Loucy (cell line): ENCODE results near the gene MYBPC2.

ENCODE experiments used
- H2AFZ ChIP-seq: fragments of 200-600 bp; sonication (generic); 2 replicates; pipeline ENCODE4 v1.6.0; 2016; ENCODE audit warnings: antibody characterized with exemption, mild to moderate bottlenecking, low read length, moderate library complexity
- H3F3A ChIP-seq: fragments of 200-600 bp; 2 replicates; pipeline ENCODE4 v1.6.0; 2016; ENCODE audit warnings: antibody characterized with exemption, low read depth, mild to moderate bottlenecking
- H3K27me3 ChIP-seq: fragments of 200-600 bp; sonication (generic); 2 replicates; pipeline ENCODE4 v1.6.1; 2014; ENCODE audit warnings: low read length, mild to moderate bottlenecking; ENCODE audit not compliant: insufficient read depth, poor library complexity, severe bottlenecking
- H3K36me3 ChIP-seq: fragments of 200-600 bp; sonication (generic); 2 replicates; pipeline ENCODE4 v1.6.1; 2016; ENCODE audit warnings: low read length; ENCODE audit not compliant: insufficient read depth
- H3K4me1 ChIP-seq: fragments of 200-600 bp; sonication (generic); 2 replicates; pipeline ENCODE4 v1.5.1; 2014; ENCODE audit warnings: low read length, mild to moderate bottlenecking; ENCODE audit not compliant: insufficient read depth, poor library complexity, severe bottlenecking
- H3K4me2 ChIP-seq: fragments of 200-600 bp; sonication (generic); 2 replicates; pipeline ENCODE4 v1.6.0; 2014; ENCODE audit warnings: antibody characterized with exemption, low read length, low read depth, mild to moderate bottlenecking; ENCODE audit not compliant: poor library complexity, severe bottlenecking
- H3K4me3 ChIP-seq: fragments of 200-600 bp; sonication (generic); 2 replicates; pipeline ENCODE4 v1.5.1; 2014; ENCODE audit warnings: low read length, mild to moderate bottlenecking, mixed read lengths; ENCODE audit not compliant: poor library complexity, severe bottlenecking
- H3K79me2 ChIP-seq: fragments of 200-600 bp; sonication (generic); 2 replicates; pipeline ENCODE4 v1.6.1; 2014; ENCODE audit warnings: low read length; ENCODE audit not compliant: insufficient read depth
- H3K9ac ChIP-seq: fragments of 200-600 bp; sonication (generic); 2 replicates; pipeline ENCODE4 v1.6.0; 2014; ENCODE audit warnings: mild to moderate bottlenecking, low read depth, low read length, moderate library complexity; ENCODE audit not compliant: poor library complexity, severe bottlenecking
- H3K9me2 ChIP-seq: fragments of 200-600 bp; sonication (generic); replicated peaks from 2 replicates; pipeline ENCODE4 v1.6.1; 2016; ENCODE audit warnings: low read depth, low read length, mixed read lengths
- H3K9me3 ChIP-seq: fragments of 200-600 bp; sonication (generic); 2 replicates; pipeline ENCODE4 v1.6.1; 2014; ENCODE audit warnings: mild to moderate bottlenecking, antibody characterized with exemption, low read length, low read depth; ENCODE audit not compliant: insufficient read depth
- H4K20me1 ChIP-seq: fragments of 200-600 bp; sonication (generic); 2 replicates; pipeline ENCODE4 v1.6.0; 2014; ENCODE audit warnings: antibody characterized with exemption, low read length, mild to moderate bottlenecking; ENCODE audit not compliant: insufficient read depth, poor library complexity, severe bottlenecking
- CTCF ChIP-seq: fragments of 200-600 bp; sonication (generic); conservative IDR thresholded peaks from 2 replicates; pipeline ENCODE4 v1.5.1; 2014; ENCODE audit warnings: mild to moderate bottlenecking, antibody characterized with exemption, low read length
- EZH2phosphoT487 ChIP-seq: fragments of 200-600 bp; IDR thresholded peaks from 2 replicates; pipeline ENCODE4 v1.6.1; 2018; ENCODE audit warnings: antibody characterized with exemption, mild to moderate bottlenecking, moderate library complexity, borderline replicate concordance

MYBPC2 gene

DNA sequence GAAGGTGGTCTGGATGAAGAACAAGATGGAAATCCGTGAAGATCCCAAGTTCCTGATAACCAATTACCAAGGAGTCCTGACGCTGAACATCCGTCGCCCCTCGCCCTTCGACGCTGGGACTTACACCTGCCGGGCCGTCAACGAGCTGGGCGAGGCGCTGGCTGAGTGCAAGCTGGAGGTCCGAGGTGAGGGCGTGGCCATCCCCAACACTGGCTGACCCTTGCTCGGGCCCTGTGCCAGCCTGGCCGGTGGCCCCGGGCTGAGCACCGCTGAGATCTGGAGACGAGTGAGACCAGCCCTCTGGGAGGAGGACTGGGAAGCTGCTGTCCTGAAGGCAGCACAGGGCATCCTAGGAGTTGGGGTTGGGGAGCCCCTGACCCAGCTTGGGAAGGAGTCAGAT is 31.7 kb downstream of the MYBPC2 start:
- no peaks in the 10 kb centered on the region for H3K4me1 ChIP-seq
- no peaks in the 10 kb centered on the region for H3K9me2 ChIP-seq
- H2AFZ ChIP-seq = no peak overlapping the region
- H3K4me2 ChIP-seq = no peak overlapping the region
- TF ChIP-seq CTCF (no peak), EZH2phosphoT487 (no peak)
- no peaks in the 10 kb centered on the region for H3K36me3 ChIP-seq
- H4K20me1 ChIP-seq = no peaks in the 10 kb centered on the region
- no peak overlapping the region for H3K4me3 ChIP-seq
- H3K9me3 ChIP-seq = no peaks in the 10 kb centered on the region
- no peaks in the 10 kb centered on the region for H3K27me3 ChIP-seq
- H3K9ac ChIP-seq = no peak overlapping the region
- no peaks in the 10 kb centered on the region for H3F3A ChIP-seq
- H3K79me2 ChIP-seq = no peaks in the 10 kb centered on the region

DNA sequence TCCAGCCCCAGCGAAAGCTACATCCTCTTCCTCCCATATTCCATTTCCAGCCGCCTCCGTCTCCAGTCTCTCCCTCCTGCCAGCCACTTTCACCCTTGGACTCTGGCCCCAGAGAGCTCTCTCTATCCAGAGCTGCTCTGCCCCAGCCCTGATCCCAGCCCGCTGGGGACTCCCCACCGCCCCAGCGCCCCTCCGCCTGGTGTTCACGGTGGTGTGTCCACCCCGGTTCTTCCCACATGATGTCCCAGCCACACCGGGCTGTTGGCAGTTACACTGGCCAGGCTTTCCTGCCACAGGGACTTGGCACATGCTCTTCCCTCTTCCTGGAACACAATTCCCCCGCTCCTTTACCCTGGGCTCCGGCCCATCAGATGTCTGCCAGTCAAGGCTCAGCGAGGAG is 32.3 kb downstream of the MYBPC2 start:
- Histone ChIP-seq H3K9ac (no peak overlapping the region), H3K4me2 (no peak overlapping the region), H3K36me3 (no peaks in the 10 kb centered on the region), H2AFZ (no peak overlapping the region), H3K9me3 (no peaks in the 10 kb centered on the region), H3K27me3 (no peaks in the 10 kb centered on the region), H3K4me1 (no peaks in the 10 kb centered on the region), H4K20me1 (no peaks in the 10 kb centered on the region), H3K79me2 (no peaks in the 10 kb centered on the region), H3F3A (no peaks in the 10 kb centered on the region), H3K9me2 (no peaks in the 10 kb centered on the region), H3K4me3 (no peak overlapping the region)
- no peak for TF ChIP-seq CTCF
- TF ChIP-seq EZH2phosphoT487 = no peak

GRCh38 chr19:50465986-50466705 is 33.5 kb downstream of the MYBPC2 start:
- H3K4me2 ChIP-seq = no peak overlapping the region
- TF ChIP-seq CTCF (no peak), EZH2phosphoT487 (no peak)

More at GRCh38 chr19:50465986-50466705, 33.5 kb downstream of the MYBPC2 start:
- Histone ChIP-seq H4K20me1 (no peaks in the 10 kb centered on the region), H3K9ac (no peak overlapping the region), H3K36me3 (no peaks in the 10 kb centered on the region), H3K79me2 (no peaks in the 10 kb centered on the region), H3K4me1 (no peaks in the 10 kb centered on the region), H3K9me2 (no peaks in the 10 kb centered on the region), H3K9me3 (no peaks in the 10 kb centered on the region), H2AFZ (no peak overlapping the region), H3F3A (no peaks in the 10 kb centered on the region), H3K27me3 (no peaks in the 10 kb centered on the region), H3K4me3 (no peak overlapping the region)
